Measurements from ENCODE around the gene SFXN1.

SFXN1 gene

DNA sequence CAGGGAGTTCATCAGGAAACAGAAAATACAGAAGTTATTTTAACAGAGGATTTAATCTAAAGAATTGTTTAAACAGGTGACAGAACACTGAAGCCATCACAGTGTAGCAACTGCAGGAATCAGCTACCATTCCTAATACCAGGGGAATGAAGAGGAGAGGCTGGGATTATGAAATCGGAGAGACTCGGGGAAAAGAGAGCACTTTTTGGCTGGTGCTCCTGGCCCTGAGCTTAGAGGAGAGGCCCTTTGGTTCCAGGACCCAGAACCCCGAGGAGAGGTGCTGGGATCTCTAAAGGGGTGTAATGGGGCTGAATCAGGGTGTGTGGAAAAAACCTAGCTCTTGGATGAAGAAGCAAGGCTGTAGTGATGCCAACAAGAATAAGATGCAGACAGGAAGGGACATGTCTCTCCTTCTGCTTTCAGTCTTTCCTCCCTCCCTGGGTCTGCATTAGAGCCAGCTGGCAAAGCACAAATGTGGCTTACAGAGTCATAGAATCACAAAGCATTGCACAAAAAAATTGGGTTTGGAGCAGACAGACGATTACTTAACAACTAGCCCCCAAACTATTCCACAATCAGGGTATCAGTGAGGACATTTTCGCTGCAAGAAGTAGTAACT is 11.6 kb upstream of the SFXN1 start:
- no peak for DNase-seq

GRCh38 chr5:175467983-175468690 is 10.2 kb upstream of the SFXN1 start:
- DNase-seq: no peak

- no peak for DNase-seq
Measured at GRCh38 chr5:175468892-175469291, 9.5 kb upstream of the SFXN1 start.

- no peak for DNase-seq
Measured at GRCh38 chr5:175469916-175470315, 8.4 kb upstream of the SFXN1 start.

GRCh38 chr5:175470781-175471180 is 7.6 kb upstream of the SFXN1 start:
- DNase-seq: no peak

- DNase-seq: no peak
Measured at GRCh38 chr5:175471196-175471595, 7.2 kb upstream of the SFXN1 start.

- DNase-seq: peak in 2 of 3 donors; percentile 5 to 12
Measured at GRCh38 chr5:175471628-175472027, 6.7 kb upstream of the SFXN1 start.

- no peak for DNase-seq
Measured at GRCh38 chr5:175472378-175472777, 6.0 kb upstream of the SFXN1 start.

GRCh38 chr5:175475248-175475647 is 3.1 kb upstream of the SFXN1 start:
- no peak for DNase-seq

GRCh38 chr5:175477440-175477839 is 920 bp upstream of the SFXN1 start:
- DNase-seq: no peak

DNA sequence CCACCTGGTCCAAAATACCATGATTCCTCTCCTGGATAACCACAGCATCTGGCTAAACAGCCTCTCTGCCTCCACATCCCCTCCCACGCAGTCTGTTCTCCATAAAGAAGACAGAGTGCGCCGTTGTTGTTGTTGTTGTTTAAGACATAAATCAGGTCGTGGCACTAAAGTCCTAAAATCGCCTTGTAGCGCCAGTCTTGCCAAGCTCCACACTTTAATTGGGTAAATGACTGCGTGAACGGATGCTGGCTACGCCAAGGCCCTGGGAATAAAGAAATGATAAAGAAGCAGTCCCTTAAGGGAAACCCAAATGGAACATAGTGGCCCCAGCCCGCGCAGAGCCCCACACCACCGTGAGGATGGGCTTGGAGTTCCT is 364 bp upstream of the SFXN1 start:
- peak; percentile 13 to 22 (median 20) for DNase-seq

- no peak for DNase-seq
Measured at GRCh38 chr5:175479125-175479881, 943 bp downstream of the SFXN1 start.

DNA sequence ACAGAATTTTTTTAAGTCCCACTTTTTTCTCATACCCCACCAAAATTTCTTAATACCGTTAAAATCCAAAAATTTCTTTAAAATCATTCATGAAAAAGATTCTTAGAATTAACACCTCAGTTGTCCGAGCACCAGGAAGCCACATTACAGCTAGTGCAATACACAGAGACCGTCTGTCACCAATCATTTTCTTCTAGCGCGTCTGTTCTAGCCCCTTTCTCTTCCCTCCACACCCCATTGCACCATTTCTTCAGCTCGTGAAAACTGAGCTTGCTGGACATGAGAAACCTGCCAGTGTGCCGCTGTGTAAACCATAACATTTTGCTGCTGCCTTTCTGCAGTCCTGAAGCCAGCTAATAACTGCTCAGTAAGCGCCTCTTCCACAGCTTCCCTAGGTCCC is 5.0 kb downstream of the SFXN1 start:
- DNase-seq: no peak

DNA sequence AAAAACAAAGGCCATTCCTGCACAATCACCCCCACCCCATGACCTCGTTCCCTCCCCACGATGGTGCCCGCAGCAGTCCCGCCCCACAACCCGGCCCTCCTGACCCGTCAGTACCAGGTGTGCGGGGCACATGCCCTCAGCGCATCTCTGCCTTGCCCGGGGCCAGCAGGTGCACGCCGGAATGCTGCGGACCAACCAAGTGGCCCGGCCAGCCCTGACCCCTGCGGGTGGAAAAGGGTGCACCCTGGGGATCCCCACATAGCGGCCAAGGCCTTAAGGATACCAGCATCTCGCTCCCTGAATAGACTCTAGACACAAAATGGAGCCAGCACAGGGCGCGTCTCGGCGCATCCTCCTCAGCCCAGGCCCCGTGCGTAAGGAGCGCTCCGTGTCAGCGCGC is 6.0 kb downstream of the SFXN1 start:
- no peak for DNase-seq

DNA sequence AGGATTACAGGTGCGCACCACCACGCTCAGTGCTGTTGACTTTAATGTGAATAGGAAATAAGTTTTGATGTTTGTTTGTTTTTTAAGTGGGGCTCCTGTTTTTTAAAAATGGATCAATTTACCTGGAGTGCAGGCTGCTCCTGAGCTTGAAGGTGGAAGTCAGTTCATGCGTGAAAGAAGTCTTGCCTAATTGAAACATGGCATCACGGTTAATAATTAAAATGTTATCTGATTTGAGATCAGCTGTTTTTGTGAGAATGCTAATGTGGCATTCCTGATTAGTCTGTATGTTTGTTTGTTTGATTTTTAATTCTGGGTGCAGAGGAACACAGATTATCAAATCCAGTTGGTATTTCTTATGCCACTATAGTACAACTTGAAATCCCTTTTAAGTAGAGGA is 6.5 kb downstream of the SFXN1 start:
- no peak for DNase-seq

DNA sequence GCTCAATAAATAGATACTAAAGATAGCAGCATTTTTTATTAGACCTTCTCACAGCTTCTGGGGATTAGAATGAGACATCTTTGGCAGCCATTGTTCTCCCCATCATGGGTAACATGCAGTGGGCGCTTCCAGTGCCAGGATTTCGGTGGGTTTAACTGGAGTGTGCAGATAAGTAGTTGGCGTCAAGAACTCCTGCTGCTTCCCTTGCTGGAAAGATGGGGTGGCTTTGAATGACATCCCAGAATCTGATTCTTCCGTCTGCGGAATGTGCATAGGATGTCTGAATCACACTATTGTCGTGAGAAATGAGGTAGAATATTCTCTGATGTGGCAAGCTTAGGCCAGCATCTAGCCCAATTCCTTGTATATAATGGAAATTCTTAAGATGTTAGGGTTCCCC is 7.3 kb downstream of the SFXN1 start:
- DNase-seq: no peak

DNA sequence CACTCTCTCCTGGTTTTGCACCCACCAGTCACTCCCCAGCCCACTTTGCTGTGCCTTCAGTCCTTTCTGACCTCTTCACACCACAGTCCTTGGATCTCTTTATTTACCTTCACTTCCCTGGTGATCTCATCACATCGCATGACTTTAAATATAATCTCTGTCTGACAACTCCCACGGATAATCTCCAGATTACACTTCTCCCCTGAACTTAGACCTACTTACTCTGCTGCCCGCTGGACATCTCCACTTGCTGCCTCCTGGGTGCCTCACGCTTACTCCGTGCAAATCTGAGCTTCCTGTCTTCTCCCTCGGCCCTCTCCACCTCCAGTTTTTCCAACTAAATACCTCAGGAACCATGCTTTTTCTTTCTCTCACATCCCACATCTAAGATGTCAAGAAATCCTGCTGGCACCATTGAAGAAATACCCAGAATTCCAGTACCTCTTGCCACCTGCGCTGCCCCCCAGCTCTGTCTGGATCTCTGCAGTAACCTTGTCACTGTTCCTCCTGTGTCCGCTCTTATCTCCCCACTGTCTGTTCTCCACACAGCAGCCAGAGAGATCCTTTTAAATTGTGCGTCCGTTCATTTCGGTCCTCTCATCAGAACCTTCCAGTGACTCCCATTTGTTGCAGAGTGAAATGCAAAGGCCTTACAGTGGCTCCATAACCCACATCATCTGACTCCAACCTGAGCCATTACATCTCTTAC is 9.3 kb downstream of the SFXN1 start:
- DNase-seq: no peak

DNA sequence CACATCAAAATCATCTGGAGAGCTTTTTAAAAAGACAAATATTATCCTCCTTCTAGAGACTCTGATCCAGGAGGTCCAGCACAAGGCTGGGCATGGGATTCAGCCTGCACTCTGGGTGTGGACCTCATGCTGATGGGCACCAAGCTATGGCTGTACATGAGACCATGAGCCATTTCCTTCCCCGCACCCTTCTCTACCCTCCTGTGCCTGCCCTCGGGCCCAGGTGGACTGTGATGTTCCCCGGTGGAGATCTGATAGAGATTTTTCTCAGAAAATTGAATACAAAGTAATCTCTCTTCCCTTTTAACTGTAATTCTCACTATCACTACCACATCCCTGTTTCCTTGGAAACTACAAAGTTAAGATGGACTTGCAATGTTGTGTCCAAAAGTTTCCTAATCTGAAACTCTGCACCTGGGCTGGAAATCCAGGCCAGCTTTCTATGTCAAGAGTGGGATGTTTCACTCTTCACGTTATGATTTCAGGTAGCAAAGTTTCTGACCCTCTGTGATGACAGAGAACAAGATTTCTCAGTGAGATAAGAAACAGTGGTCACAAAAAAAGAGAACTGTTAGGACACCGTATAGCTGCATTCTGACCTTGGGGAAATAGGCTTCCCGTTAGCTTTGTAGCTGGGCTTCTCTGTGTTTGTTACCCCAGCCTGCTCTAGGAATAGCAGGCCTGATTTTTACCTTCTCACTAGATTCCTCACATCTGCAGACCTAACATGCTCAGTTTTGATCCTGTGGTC is 11.5 kb downstream of the SFXN1 start:
- no peak for DNase-seq

GRCh38 chr5:175491223-175491622 is 12.9 kb downstream of the SFXN1 start:
- no peak for DNase-seq

- DNase-seq: no peak
Measured at GRCh38 chr5:175493260-175493659, 14.9 kb downstream of the SFXN1 start.

DNA sequence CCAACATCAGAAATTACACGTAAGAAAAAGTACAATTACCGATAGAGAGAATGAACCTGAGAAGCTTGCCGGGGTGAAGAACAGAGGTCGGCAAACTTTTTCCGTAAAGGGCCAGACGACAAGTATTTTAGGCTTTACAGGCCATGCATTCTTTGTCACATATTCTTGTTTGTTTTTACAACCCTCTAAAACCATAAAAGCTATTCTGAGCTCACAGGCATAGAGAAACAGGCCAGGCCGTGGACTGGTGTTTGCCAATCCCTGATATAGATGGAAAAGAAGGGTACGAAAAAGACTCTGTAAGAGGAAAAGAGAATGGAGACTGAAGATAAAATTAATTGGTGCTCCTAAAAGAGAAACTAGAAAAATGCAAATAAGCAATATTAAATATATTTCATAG is 15.4 kb downstream of the SFXN1 start:
- DNase-seq: peak in 1 of 3 donors; percentile 10

DNA sequence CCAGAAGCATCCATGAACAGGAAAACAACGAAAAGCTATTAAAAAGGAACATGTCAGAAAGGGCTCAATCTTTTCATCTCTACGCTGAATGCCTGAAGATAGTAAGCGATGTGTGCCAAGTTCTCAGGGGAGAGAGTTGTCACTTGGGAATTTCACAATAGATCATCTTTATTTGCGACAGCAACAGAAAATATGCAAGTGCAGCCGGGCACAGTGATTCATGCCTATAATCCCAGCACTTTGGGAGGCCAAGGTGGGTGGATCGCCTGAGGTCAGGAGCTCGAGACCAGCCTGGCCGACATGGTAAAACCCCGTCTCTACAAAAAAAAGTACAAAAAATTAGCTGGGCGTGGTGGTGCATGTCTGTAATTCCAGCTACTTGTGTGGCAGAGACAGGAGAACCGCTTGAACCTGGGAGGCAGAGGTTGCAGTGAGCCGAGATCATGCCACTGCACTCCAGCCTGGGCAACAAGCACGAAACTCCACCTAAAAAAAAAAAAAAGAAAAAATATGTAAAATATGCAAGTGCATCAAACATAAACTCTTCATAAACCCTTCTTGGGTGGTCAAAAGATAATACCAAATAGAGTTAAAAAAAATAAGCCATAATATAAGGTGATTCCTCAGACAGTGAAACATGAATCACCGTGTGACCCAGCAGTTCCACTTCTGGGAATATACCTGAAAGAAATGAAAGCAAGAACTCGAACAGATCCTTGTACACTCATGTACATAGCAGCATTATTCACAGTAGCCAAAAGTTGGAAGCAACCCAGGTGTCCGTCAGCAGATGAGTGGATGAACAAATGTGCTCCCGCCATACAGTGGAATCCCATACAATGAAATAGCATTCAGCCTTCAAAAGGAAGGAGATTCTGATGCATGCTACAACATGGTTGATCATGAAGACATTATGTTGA is 16.2 kb downstream of the SFXN1 start:
- peak in 1 of 3 donors; percentile 8 for DNase-seq
